Lung (tissue), 12 donors: ENCODE results near the gene SRD5A1. TPM values are rescaled to one million over a fixed set of nuclear protein-coding genes. Genes with fewer than 3 reads are reported as not detected.

ENCODE experiments used
- ATAC-seq: fragments of 200-7000 bp; cut with Tn5 transposase; one replicate; pipeline ENCODE4 v1.9.1; 2020; ENCODE audit warnings: moderate number of reproducible peaks; ENCODE audit not compliant: insufficient read depth, low FRiP score
- DNase-seq, 3 donors: peaks; one replicate each; pipeline ENCODE4 v3.0.0-alpha.2; 2013 to 2017
- H3K27ac ChIP-seq, 2 donors: one replicate each; pipeline ENCODE4 v1.5.1; 2013; ENCODE audit warnings: mild to moderate bottlenecking in 2 of 2, moderate library complexity in 2 of 2, control low read depth in 1 of 2, inconsistent platforms in 1 of 2, low read depth in 1 of 2, low read length in 1 of 2
- H3K27me3 ChIP-seq, 3 donors: one replicate each; pipeline ENCODE4 v1.5.1; 2013; ENCODE audit warnings: low read length in 2 of 3; ENCODE audit not compliant: control insufficient read depth in 3 of 3, insufficient read depth in 3 of 3
- H3K36me3 ChIP-seq, 4 donors: one replicate each; pipeline ENCODE4 v1.5.1; 2013; ENCODE audit warnings: low read length in 4 of 4, mild to moderate bottlenecking in 1 of 4, moderate library complexity in 1 of 4; ENCODE audit not compliant: control insufficient read depth in 4 of 4, insufficient read depth in 4 of 4
- H3K4me1 ChIP-seq, 5 donors: one replicate each; pipeline ENCODE4 v1.5.1; 2013; ENCODE audit warnings: low read length in 5 of 5, mild to moderate bottlenecking in 2 of 5, moderate library complexity in 1 of 5; ENCODE audit not compliant: control insufficient read depth in 5 of 5, insufficient read depth in 5 of 5
- H3K4me3 ChIP-seq: one replicate; pipeline ENCODE4 v1.5.1; 2013; ENCODE audit warnings: mild to moderate bottlenecking, control low read depth, moderate library complexity
- H3K9ac ChIP-seq, 2 donors: one replicate each; pipeline ENCODE4 v1.5.1; 2013; ENCODE audit warnings: low read length in 2 of 2, control low read depth in 1 of 2; ENCODE audit not compliant: insufficient read depth in 1 of 2
- H3K9me3 ChIP-seq, 4 donors: one replicate each; pipeline ENCODE4 v1.5.1; 2013; ENCODE audit warnings: low read length in 3 of 4, mild to moderate bottlenecking in 1 of 4, moderate library complexity in 1 of 4; ENCODE audit not compliant: control insufficient read depth in 4 of 4, insufficient read depth in 3 of 4
- CTCF ChIP-seq: IDR thresholded peaks from 2 replicates; pipeline ENCODE4 v1.5.1; 2012; ENCODE audit warnings: mild to moderate bottlenecking; ENCODE audit errors: control extremely low read depth, extremely low read depth
- WGBS, 2 donors: extraction: QIAGEN DNeasy Blood & Tissue Kit; methylation state at CpG; one replicate each; pipeline ENCODE4 v1.1.7; 2013; 5-methylcytosine and 5-hydroxymethylcytosine counted together
- polyA plus RNA-seq, 2 donors: library from polyadenylated mRNA; stranded (reverse); fragments of 200-250 nt; gene quantifications; one replicate each; pipeline ENCODE4 v1.2.1, GENCODE V29; 2013
- total RNA-seq, 2 donors: library from RNA; depleted of rRNA in 1 of 2; stranded (reverse); fragments of >200 nt in 1 of 2; gene quantifications; one replicate each; pipeline ENCODE4 v1.2.1, GENCODE V29; 2014 to 2021
- donor health status: control.
- donor health status: control.
- donor health status: Bipolar disorder and iron deficiency.
- donor health status: healthy.
- donor health status: DM: yes; HTN: yes; CAD: no.

Gene SRD5A1
- total and polyA plus RNA-seq, 4 donors = 2.6 to 14.4 (median 7.3) TPM

- Histone ChIP-seq H3K9ac (no peak overlapping the region), H3K36me3 (no peaks in the 10 kb centered on the region), H3K27me3 (no peaks in the 10 kb centered on the region), H3K9me3 (no peaks in the 10 kb centered on the region), H3K4me3 (no peak overlapping the region), H3K27ac (no peak overlapping the region), H3K4me1 (peaks cover 0 to 12% (median 0%) of the 10 kb centered on the region in 5 donors)
- ATAC-seq (no peak), DNase-seq (no peak)
- no peak for TF ChIP-seq CTCF
- WGBS, 2 donors = 46 to 58% methylated on average over 11 of the region's 11 CpGs
Observed at GRCh38 chr5:6700074-6700684, 66.9 kb downstream of the SRD5A1 start.

- H3K9me3 ChIP-seq = no peaks in the 10 kb centered on the region
- WGBS, 2 donors = 81 to 84% methylated on average over 12 of the region's 12 CpGs
- H3K4me3 ChIP-seq = no peak overlapping the region
- no peak overlapping the region for H3K9ac ChIP-seq
- H3K27me3 ChIP-seq = no peaks in the 10 kb centered on the region
- no peak overlapping the region for H3K27ac ChIP-seq
- no peak for TF ChIP-seq CTCF
- ATAC-seq = no peak
- DNase-seq = no peak
- H3K36me3 ChIP-seq = no peaks in the 10 kb centered on the region
- H3K4me1 ChIP-seq = peaks cover 0 to 12% (median 0%) of the 10 kb centered on the region in 5 donors
Observed at GRCh38 chr5:6700685-6701355, 67.6 kb downstream of the SRD5A1 start.

- Histone ChIP-seq H3K27me3 (no peaks in the 10 kb centered on the region), H3K27ac (no peak overlapping the region), H3K9ac (no peak overlapping the region), H3K4me3 (no peak overlapping the region), H3K36me3 (no peaks in the 10 kb centered on the region), H3K9me3 (no peaks in the 10 kb centered on the region), H3K4me1 (peaks cover 0 to 12% (median 0%) of the 10 kb centered on the region in 5 donors)
- no peak for ATAC-seq
- 82 to 86% methylated on average over 12 of the region's 12 CpGs for WGBS, 2 donors
- no peak for TF ChIP-seq CTCF
- no peak for DNase-seq
Observed at GRCh38 chr5:6701491-6701890, 68.3 kb downstream of the SRD5A1 start.
